ENCODE data around the gene MAB21L2.

Gene MAB21L2

DNA sequence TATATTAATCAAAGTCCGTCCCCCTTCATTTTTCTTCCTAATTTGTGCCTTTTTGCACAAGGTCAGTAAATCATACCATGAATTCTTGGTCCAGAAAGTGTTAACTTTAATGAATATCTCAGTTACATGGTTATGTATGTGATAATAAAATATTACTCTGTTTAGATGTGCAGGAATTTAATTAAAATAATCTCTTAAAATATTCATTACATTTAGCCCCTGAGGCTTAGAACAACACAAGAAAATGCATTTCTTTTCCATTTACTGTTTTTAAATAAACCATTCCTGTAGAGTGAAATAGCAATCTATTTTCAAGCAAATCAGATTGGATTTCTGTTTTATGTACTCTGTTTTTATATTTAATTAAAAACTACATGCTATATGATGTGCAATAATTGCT, 17.6 kb downstream of the MAB21L2 start:
- in situ Hi-C loops (cut with HindIII; ENCODE audit: low sequenced_read_pairs) = no loop called here

DNA sequence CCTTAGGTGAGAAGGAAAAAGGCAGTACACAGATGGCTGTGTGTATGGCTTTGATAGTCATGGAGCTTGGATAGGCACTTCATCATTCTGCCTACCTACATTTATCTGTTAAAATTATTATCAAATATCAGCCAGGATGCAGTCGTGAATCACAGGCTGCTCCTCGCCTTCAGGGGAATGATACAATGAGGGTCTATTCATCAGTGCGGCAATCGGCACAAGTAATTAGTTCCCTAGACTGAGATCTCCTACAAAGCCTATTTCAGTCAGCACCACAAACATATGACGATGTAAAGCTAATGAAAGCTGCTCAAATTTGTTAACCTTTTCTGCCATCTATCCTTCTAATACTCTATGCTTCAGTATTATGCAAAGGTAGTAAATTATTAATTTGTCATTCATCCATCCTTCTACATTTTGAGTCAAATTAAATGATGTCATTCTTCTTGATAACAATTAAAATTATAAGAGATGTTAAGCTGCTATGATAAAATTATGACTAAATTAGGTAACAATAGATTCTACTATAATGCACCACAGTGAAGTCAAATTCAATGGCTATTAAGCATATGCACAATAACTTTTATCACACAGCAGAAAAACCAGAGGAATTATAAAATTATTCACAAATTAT, 19.0 kb downstream of the MAB21L2 start:
- in situ Hi-C loops (cut with HindIII; ENCODE audit: low sequenced_read_pairs) = no loop called here

DNA sequence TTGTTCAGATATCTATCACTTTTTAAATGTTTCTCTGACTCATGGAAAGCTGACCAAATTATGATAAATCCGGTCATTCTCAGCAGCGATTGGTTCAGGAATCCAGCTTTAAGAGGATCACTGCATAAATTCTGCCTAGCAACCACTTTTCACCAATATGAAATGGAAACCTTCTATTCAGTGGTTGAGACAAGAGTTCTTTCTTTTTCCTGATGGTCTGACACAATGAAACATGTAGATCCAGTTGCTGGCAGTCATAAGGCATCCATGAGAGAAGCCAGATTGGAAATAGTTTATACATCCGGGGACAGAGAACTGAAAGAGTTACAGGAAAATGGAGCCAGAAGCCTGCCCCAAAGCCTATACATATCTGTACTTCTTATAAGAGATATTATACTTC, 27.2 kb downstream of the MAB21L2 start:
- in situ Hi-C loops (cut with HindIII; ENCODE audit: low sequenced_read_pairs) = no loop called here

DNA sequence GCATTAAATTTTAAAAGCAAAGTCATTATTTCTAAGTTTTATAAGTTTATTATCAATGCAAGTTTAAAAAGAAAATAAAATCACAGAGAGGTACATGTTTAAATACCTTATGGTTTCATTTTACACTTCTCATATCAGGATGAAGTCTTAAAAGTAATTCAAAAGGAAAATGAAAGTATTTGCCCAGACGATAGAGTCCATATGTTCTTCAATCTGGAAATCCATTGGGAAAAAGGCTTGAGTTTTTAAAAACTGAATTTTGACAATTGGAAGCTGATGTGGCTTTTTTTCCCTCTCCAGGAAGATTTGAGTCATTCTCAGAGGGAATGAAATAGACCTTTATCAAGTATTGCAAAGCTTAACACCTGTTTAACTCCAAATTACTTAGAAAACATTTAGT, 37.1 kb downstream of the MAB21L2 start:
- in situ Hi-C loops (cut with HindIII; ENCODE audit: low sequenced_read_pairs) = no loop called here

DNA sequence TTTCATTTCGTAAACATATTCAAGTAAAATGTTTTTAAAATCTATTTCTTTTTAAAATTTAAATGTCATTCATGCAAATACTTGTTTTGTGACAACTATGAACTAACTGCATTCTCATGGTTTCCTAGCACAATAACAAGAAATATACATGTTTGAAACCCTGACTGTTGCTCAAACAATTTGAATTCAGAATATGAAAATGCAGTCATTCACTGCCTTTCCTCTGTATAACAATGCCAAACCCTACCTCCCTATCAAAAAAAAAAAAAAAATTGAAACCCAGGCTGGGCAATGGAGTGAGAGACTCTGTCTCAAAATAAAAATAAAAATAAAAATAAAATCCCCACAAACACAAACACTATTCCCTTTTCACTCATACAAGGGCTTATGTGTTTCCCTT, 42.1 kb downstream of the MAB21L2 start:
- in situ Hi-C loops (cut with HindIII; ENCODE audit: low sequenced_read_pairs) = no loop called here

DNA sequence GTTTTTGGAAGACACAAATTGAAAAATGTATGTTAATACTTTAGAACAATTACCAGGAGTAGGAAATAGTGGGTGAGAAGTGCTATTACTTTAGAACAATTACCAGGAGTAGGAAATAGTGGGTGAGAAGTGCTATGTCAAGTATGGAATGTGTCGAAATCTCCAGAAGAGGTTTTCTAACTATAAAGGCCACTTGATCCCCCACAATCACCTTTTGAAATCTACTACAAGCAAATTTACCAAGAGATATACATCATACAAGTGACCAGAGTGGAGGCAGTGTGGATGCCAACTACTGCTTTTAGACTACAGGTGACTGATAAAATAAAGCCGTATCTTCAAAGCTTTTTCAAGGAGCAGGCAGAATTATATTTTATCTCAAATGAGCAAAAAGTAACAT, 43.1 kb downstream of the MAB21L2 start:
- in situ Hi-C loops (cut with HindIII; ENCODE audit: low sequenced_read_pairs) = no loop called here

DNA sequence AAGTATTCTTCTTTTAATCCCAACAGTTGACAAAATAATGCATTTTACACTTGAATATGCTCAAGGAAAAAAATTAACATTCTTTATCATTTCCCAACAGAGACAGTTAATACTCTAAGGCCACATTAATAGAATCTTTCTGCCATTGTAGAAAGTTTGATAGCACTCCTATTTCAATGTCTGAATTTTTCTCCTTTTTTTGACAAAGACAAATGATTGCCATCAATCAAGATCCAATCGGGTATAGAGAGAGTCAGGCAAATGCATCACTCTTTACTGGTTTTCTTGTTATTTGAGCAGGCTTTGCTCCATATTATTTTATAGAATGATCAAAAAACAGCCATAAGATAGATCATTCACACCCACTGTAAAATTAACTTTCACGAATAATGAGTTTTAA, 46.1 kb downstream of the MAB21L2 start:
- in situ Hi-C loops (cut with HindIII; ENCODE audit: low sequenced_read_pairs) = no loop called here

DNA sequence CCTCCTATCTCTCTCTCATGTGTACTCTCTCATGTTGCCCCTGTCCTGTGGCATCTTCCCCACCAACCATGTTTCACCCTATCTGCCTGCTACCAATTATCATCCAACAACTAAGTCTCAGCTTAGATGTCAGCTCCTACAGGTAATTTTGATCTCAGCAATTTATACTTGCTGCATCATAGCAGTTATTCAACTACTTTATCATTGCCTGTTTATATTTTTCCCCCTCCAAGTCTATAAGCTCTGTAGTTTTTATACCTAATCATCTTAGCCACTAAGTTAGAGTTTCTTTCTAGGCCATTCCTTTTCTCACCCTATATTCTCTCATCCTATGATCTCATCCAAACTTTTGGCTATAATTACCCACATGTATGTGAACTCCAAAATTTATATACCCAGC, 50.7 kb downstream of the MAB21L2 start:
- in situ Hi-C loops (cut with HindIII; ENCODE audit: low sequenced_read_pairs) = no loop called here
